H9 (cell line): ENCODE data around the gene SYT2. TPM values are rescaled to one million over a fixed set of nuclear protein-coding genes. Genes with fewer than 3 reads are reported as not detected.

ENCODE experiments used
- DNase-seq: peaks from one replicate; pipeline ENCODE4 v3.0.0-alpha.2; 2017
- H2AFZ ChIP-seq: one replicate; pipeline ENCODE4 v1.6.1; 2013; ENCODE audit warnings: mild to moderate bottlenecking, low read length, control low read depth, moderate library complexity
- H2AK5ac ChIP-seq: 2 replicates; pipeline ENCODE4 v1.6.1; 2013; ENCODE audit warnings: low read length, control low read depth, mixed read lengths; ENCODE audit not compliant: insufficient read length
- H2BK120ac ChIP-seq: one replicate; pipeline ENCODE4 v1.6.1; 2013; ENCODE audit warnings: low read depth, mild to moderate bottlenecking, low read length, control low read depth, inconsistent platforms; ENCODE audit not compliant: poor library complexity, severe bottlenecking
- H2BK12ac ChIP-seq: 2 replicates; pipeline ENCODE4 v1.6.1; 2013; ENCODE audit warnings: low read length, control low read depth, mixed read lengths, low read depth; ENCODE audit not compliant: insufficient read length
- H2BK15ac ChIP-seq: 2 replicates; pipeline ENCODE4 v1.6.1; 2013; ENCODE audit warnings: low read depth, low read length, control low read depth
- H2BK20ac ChIP-seq: one replicate; pipeline ENCODE4 v1.6.1; 2013; ENCODE audit warnings: low read depth, mild to moderate bottlenecking, low read length, control low read depth, inconsistent platforms; ENCODE audit not compliant: poor library complexity, severe bottlenecking
- H2BK5ac ChIP-seq: 2 replicates; pipeline ENCODE4 v1.6.1; 2013; ENCODE audit warnings: low read length, control low read depth, mixed read lengths; ENCODE audit not compliant: insufficient read length
- H3K14ac ChIP-seq: 2 replicates; pipeline ENCODE4 v1.6.1; 2013; ENCODE audit warnings: low read length, control low read depth; ENCODE audit not compliant: insufficient read depth
- H3K18ac ChIP-seq: 2 replicates; pipeline ENCODE4 v1.6.1; 2013; ENCODE audit warnings: low read depth, mild to moderate bottlenecking, mixed read lengths, low read length, control low read depth; ENCODE audit not compliant: insufficient read length
- H3K23ac ChIP-seq: 2 replicates; pipeline ENCODE4 v1.6.1; 2013; ENCODE audit warnings: low read length, control low read depth, mixed read lengths, low read depth; ENCODE audit not compliant: insufficient read length
- H3K23me2 ChIP-seq: 2 replicates; pipeline ENCODE4 v1.6.1; 2013; ENCODE audit warnings: low read depth, mild to moderate bottlenecking, mixed read lengths, low read length, control low read depth; ENCODE audit not compliant: insufficient read length, poor library complexity, severe bottlenecking
- H3K27ac ChIP-seq: 2 replicates; pipeline ENCODE4 v1.5.1; 2013; ENCODE audit warnings: low read length, control low read depth, mixed read lengths, low read depth; ENCODE audit not compliant: insufficient read length
- H3K27me3 ChIP-seq: 2 replicates; pipeline ENCODE4 v1.6.1; 2013; ENCODE audit warnings: low read length, control low read depth, inconsistent platforms; ENCODE audit not compliant: insufficient read depth
- H3K4ac ChIP-seq: 2 replicates; pipeline ENCODE4 v1.6.1; 2013; ENCODE audit warnings: low read depth, mild to moderate bottlenecking, control low read depth, inconsistent platforms, low read length, moderate library complexity
- H3K4me1 ChIP-seq: 2 replicates; pipeline ENCODE4 v1.6.1; 2013; ENCODE audit warnings: low read length, control low read depth, inconsistent platforms; ENCODE audit not compliant: insufficient read depth
- H3K4me2 ChIP-seq: 2 replicates; pipeline ENCODE4 v1.6.1; 2013; ENCODE audit warnings: low read length, control low read depth, mixed read lengths; ENCODE audit not compliant: insufficient read length, insufficient read depth
- H3K56ac ChIP-seq: 2 replicates; pipeline ENCODE4 v1.6.1; 2013; ENCODE audit warnings: low read depth, mild to moderate bottlenecking, mixed read lengths, low read length, control low read depth; ENCODE audit not compliant: insufficient read length
- H3K79me1 ChIP-seq: 2 replicates; pipeline ENCODE4 v1.6.1; 2013; ENCODE audit warnings: low read depth, mild to moderate bottlenecking, moderate library complexity, low read length, control low read depth, inconsistent platforms; ENCODE audit not compliant: insufficient read depth, poor library complexity, severe bottlenecking
- H3K79me2 ChIP-seq: 2 replicates; pipeline ENCODE4 v1.6.1; 2013; ENCODE audit warnings: low read length, control low read depth, inconsistent platforms; ENCODE audit not compliant: insufficient read depth
- H3K9ac ChIP-seq: 2 replicates; pipeline ENCODE4 v1.6.1; 2013; ENCODE audit warnings: low read length, control low read depth, mixed read lengths; ENCODE audit not compliant: insufficient read length; ENCODE audit errors: extremely low read depth
- H3K9me3 ChIP-seq: one replicate; pipeline ENCODE4 v1.6.1; 2013; ENCODE audit warnings: low read depth, low read length, inconsistent platforms; ENCODE audit not compliant: control insufficient read depth
- H3T11ph ChIP-seq: one replicate; pipeline ENCODE4 v1.6.1; 2013; ENCODE audit warnings: mild to moderate bottlenecking, low read length, control low read depth, inconsistent platforms
- H4K20me1 ChIP-seq: one replicate; pipeline ENCODE4 v1.6.1; 2013; ENCODE audit not compliant: control insufficient read depth, insufficient read length, insufficient read depth
- H4K5ac ChIP-seq: 2 replicates; pipeline ENCODE4 v1.6.1; 2013; ENCODE audit warnings: low read depth, mild to moderate bottlenecking, mixed read lengths, low read length, control low read depth; ENCODE audit not compliant: insufficient read length
- H4K8ac ChIP-seq: replicated peaks from 2 replicates; pipeline ENCODE4 v1.6.1; 2013; ENCODE audit warnings: low read length, control low read depth, mixed read lengths, low read depth; ENCODE audit not compliant: insufficient read length
- H4K91ac ChIP-seq: 2 replicates; pipeline ENCODE4 v1.6.1; 2013; ENCODE audit warnings: low read depth, mild to moderate bottlenecking, moderate library complexity, mixed read lengths, low read length, control low read depth; ENCODE audit not compliant: insufficient read length
- H3K27ac Mint-ChIP-seq, 3 experiments: 2 replicates in 2 of 3; 3 replicates in 1 of 3; pipeline ENCODE4 v1.8.0; 2020 to 2021; ENCODE audit warnings: mixed read lengths in 3 of 3, mild to moderate bottlenecking in 1 of 3, moderate library complexity in 1 of 3
- H3K27me3 Mint-ChIP-seq: 2 replicates; pipeline ENCODE4 v1.8.0; 2021; ENCODE audit warnings: low read depth, mild to moderate bottlenecking, moderate library complexity, mixed read lengths
- H3K36me3 Mint-ChIP-seq, 3 experiments: 2 replicates in 2 of 3; 3 replicates in 1 of 3; pipeline ENCODE4 v1.8.0; 2020 to 2021; ENCODE audit warnings: low read depth in 3 of 3, mixed read lengths in 3 of 3; ENCODE audit not compliant: insufficient read depth in 1 of 3
- H3K4me1 Mint-ChIP-seq, 2 experiments: 2 replicates each; pipeline ENCODE4 v1.8.0; 2020; ENCODE audit warnings: mixed read lengths in 2 of 2
- H3K4me3 Mint-ChIP-seq, 2 experiments: 2 replicates in 1 of 2; 3 replicates in 1 of 2; pipeline ENCODE4 v1.8.0; 2020 to 2021; ENCODE audit warnings: mild to moderate bottlenecking in 2 of 2, mixed read lengths in 2 of 2, moderate library complexity in 1 of 2
- H3K9me3 Mint-ChIP-seq, 2 experiments: 2 replicates in 1 of 2; 3 replicates in 1 of 2; pipeline ENCODE4 v1.8.0; 2020; ENCODE audit warnings: mild to moderate bottlenecking in 2 of 2, mixed read lengths in 2 of 2, moderate library complexity in 1 of 2
- CTCF ChIP-seq: fragments of 200-600 bp; sonication (generic); conservative IDR thresholded peaks from 3 replicates; pipeline ENCODE4 v1.8.0; 2021; ENCODE audit warnings: antibody characterized with exemption, mild to moderate bottlenecking
- WGBS: extraction: QIAGEN DNeasy Blood & Tissue Kit; methylation state at CpG from one replicate; pipeline ENCODE4 v1.1.7; 2013; ENCODE audit warnings: missing lambda C conversion rate, low lambda C conversion rate, mixed read lengths; ENCODE audit not compliant: insufficient read length; ENCODE audit errors: extremely low coverage; 5-methylcytosine and 5-hydroxymethylcytosine counted together
- total RNA-seq: library from RNA; stranded (reverse); gene quantifications from 2 replicates; pipeline ENCODE4 v1.2.1, GENCODE V29; 2021

Gene SYT2
- total RNA-seq, 1 experiment from 2014 or later: 3.3 TPM

GRCh38 chr1:202687798-202688197 is 22.5 kb downstream of the SYT2 start:
- H2BK15ac ChIP-seq: no peak overlapping the region
- H4K91ac ChIP-seq: no peak overlapping the region
- H3K79me1 ChIP-seq: no peaks in the 10 kb centered on the region
- H3K4ac ChIP-seq: no peak overlapping the region
- Mint-ChIP-seq H3K4me3 (no peak overlapping the region), H3K9me3 (no peaks in the 10 kb centered on the region), H3K27ac (no peak overlapping the region), H3K36me3 (no peaks in the 10 kb centered on the region), H3K27me3 (peaks cover 15% of the 10 kb centered on the region), H3K4me1 (peaks cover 19 to 32% of the 10 kb centered on the region in 2 experiments; a peak in 3 of 4 replicates)
- no peak overlapping the region for H4K5ac ChIP-seq
- no peak overlapping the region for H3K9ac ChIP-seq
- no peak overlapping the region for H2AK5ac ChIP-seq
- no peak overlapping the region for H3K14ac ChIP-seq
- H3K18ac ChIP-seq: no peak overlapping the region
- H2BK5ac ChIP-seq: no peak overlapping the region
- no peak overlapping the region for H3K23ac ChIP-seq
- H2BK120ac ChIP-seq: no peak overlapping the region
- H3T11ph ChIP-seq: no peak overlapping the region
- no peak overlapping the region for H4K8ac ChIP-seq
- no peak for TF ChIP-seq CTCF
- H2BK20ac ChIP-seq: no peak overlapping the region
- no peak overlapping the region for H3K4me2 ChIP-seq
- H2BK12ac ChIP-seq: no peak overlapping the region
- no peaks in the 10 kb centered on the region for H3K9me3 ChIP-seq
- H3K79me2 ChIP-seq: no peaks in the 10 kb centered on the region
- no peak overlapping the region for H2AFZ ChIP-seq
- no peak for DNase-seq
- no peaks in the 10 kb centered on the region for H4K20me1 ChIP-seq
- no CpG with 5 or more reads among the region's 3 CpGs for WGBS
- H3K4me1 ChIP-seq: peaks cover 2% of the 10 kb centered on the region; the same call in 1 of the 2 replicates
- no peaks in the 10 kb centered on the region for H3K27me3 ChIP-seq
- no peaks in the 10 kb centered on the region for H3K23me2 ChIP-seq
- H3K56ac ChIP-seq: no peak overlapping the region
- H3K27ac ChIP-seq: no peak overlapping the region
